T-helper 17 cell (primary cell): ENCODE results near the gene CTNND2. TPM values are rescaled to one million over a fixed set of nuclear protein-coding genes. Genes with fewer than 3 reads are reported as not detected.

Experiments used
- ATAC-seq: fragments of 150-1000 bp; cut with Tn5 transposase; 2 replicates; pipeline ENCODE4 v1.10.0; 2021; ENCODE audit warnings: mild to moderate bottlenecking, moderate library complexity
- DNase-seq, 3 donors: peaks; one replicate each; pipeline versions ENCODE4 v3.0.0 to v3.0.0-alpha.2; 2020 to 2021
- H3K9me3 ChIP-seq: one replicate; pipeline ENCODE4 v1.7.0; 2013; ENCODE audit warnings: low read length, mild to moderate bottlenecking; ENCODE audit not compliant: control insufficient read depth, poor library complexity, severe bottlenecking
- H3K27ac Mint-ChIP-seq: one replicate; pipeline ENCODE4 v1.8.0; 2022; ENCODE audit warnings: mild to moderate bottlenecking, moderate library complexity, mixed read lengths
- H3K27me3 Mint-ChIP-seq: one replicate; pipeline ENCODE4 v1.8.0; 2022; ENCODE audit warnings: mixed read lengths
- H3K36me3 Mint-ChIP-seq: one replicate; pipeline ENCODE4 v1.8.0; 2022; ENCODE audit warnings: low read depth, mixed read lengths
- H3K4me1 Mint-ChIP-seq: one replicate; pipeline ENCODE4 v1.8.0; 2022; ENCODE audit warnings: mild to moderate bottlenecking, mixed read lengths
- H3K4me3 Mint-ChIP-seq: one replicate; pipeline ENCODE4 v1.8.0; 2022; ENCODE audit warnings: mild to moderate bottlenecking, moderate library complexity, mixed read lengths
- total RNA-seq, 4 donors: library from RNA in 2 of 4; stranded (reverse) in 2 of 4; gene quantifications; one replicate each; pipeline ENCODE4 v1.2.3 and lab custom pipeline; 2022 to 2026

The CTNND2 gene
- total RNA-seq, 2 donors from 2014 or later = 0.94 to 1.6 TPM

DNA sequence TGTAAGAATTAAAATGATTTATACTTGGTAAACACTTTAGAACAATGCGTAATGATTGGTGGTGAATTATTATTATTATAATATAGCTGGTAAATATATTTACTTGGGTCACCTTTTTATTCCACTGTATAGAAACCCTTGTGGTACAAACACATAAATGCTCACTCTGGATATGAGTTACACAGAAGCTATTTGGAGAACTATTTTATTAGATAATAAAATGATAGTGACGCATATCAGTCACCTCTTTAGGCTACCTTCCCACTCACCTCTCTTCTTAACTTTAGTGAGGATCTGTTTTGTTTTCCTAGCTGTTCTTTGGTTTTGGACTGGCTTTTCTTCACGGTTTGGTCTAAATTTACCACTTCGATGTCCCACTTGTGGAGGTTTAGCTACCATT is 605.4 kb downstream of the CTNND2 start:
- Mint-ChIP-seq H3K27me3 (no peaks in the 10 kb centered on the region), H3K4me3 (no peak overlapping the region), H3K4me1 (no peaks in the 10 kb centered on the region), H3K27ac (no peak overlapping the region), H3K36me3 (no peaks in the 10 kb centered on the region)
- H3K9me3 ChIP-seq = no peaks in the 10 kb centered on the region
- no peak for ATAC-seq
- no peak for DNase-seq

DNA sequence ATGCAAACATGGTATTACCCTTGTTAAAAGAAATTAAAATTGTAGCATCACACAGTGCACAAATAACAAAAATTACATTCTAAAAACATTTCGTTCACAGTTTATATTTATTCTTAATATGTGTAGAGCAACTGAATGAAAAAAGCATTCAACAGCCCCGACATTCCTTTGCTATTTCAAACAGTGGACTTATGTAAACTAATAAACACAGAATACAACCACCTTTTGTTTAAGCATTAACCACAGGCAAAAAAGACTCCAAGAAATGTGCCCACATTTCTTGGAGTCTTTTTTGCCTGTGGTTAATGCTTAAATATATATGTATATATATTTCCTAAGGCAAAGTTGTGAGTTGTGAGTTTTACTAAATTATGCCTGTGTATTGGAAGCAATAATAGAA is 610.7 kb downstream of the CTNND2 start:
- no peaks in the 10 kb centered on the region for H3K9me3 ChIP-seq
- Mint-ChIP-seq H3K27ac (no peak overlapping the region), H3K4me3 (no peak overlapping the region), H3K27me3 (peaks cover 13% of the 10 kb centered on the region), H3K36me3 (no peaks in the 10 kb centered on the region), H3K4me1 (peaks cover 2% of the 10 kb centered on the region)
- no peak for DNase-seq
- no peak for ATAC-seq

DNA sequence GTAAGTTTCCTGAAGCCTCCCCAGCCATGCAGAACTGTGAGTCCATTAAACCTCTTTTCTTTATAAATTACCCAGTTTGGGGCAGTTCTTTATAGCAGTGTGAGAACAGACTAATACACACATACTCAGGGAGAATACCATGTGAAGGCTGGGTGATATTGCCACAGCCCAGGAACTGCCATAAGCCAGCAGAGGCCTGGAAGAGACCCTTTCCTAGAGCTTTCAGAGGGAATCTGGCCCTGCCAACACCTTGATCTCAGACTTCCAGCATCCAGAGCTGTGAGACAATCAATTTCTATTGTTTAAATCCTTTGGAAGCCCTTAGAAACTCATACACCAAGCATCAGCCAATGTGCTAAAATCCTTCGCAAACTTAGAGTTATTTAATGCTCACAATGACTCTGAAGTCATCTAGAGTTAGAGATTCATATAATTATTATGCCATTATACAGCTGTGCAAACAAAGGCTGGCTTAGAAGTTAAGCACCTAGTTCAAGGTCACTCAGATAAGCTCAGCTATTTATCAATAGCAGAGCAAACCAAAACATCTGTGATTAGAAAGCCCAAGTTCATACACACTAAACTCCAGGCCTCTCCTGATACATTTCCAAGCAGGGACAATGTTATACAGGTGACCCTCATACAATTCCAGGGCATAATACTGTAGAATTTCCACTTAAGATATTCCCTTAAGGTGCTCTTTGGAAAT is 611.4 kb downstream of the CTNND2 start:
- H3K27me3 Mint-ChIP-seq = peaks cover 13% of the 10 kb centered on the region
- no peaks in the 10 kb centered on the region for H3K36me3 Mint-ChIP-seq
- DNase-seq (no peak), ATAC-seq (no peak)
- H3K9me3 ChIP-seq = no peaks in the 10 kb centered on the region
- peaks cover 2% of the 10 kb centered on the region for H3K4me1 Mint-ChIP-seq
- H3K4me3 Mint-ChIP-seq = no peak overlapping the region
- no peak overlapping the region for H3K27ac Mint-ChIP-seq

DNA sequence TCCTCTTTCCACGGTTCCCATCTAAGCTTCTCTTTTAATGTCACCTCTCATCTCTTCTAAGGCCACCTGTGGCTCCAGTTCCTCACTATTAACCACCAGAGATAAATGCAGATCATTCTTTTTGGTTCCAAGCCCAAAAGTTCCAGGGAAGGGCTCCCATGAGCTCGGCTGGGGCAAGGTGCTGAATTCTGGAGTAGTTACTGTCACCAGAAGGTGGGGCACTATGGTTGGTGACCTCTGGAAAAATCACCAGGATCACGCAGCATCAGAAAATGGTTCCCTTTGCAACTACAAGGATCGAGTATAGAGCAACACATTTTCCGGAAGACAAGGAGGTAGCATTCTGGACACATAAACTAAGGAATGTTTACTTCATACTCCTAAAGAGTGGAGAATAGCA is 614.5 kb downstream of the CTNND2 start:
- Mint-ChIP-seq H3K4me1 (peaks cover 2% of the 10 kb centered on the region), H3K27ac (no peak overlapping the region), H3K36me3 (no peaks in the 10 kb centered on the region), H3K4me3 (no peak overlapping the region), H3K27me3 (peaks cover 13% of the 10 kb centered on the region)
- no peaks in the 10 kb centered on the region for H3K9me3 ChIP-seq
- no peak for DNase-seq
- ATAC-seq = no peak

DNA sequence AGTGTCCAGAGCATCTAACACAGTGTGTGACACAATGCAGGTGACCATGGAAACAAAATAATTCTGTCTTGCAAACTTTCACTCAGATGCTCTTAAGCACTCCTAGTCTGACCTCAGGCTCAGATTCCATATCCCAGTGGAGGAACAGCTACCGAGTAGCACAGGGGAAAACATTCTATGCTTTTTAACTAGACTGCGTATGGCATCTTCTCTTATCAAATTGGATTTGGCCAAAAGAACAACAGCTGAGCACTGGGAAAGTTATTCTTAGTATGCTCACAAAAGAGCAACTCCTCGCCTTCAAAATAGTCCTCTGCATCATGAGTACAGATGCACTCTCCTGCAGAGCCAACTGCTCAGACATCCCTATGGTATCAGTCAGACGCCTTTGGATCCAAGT is 615.0 kb downstream of the CTNND2 start:
- ATAC-seq (no peak), DNase-seq (no peak)
- no peaks in the 10 kb centered on the region for H3K9me3 ChIP-seq
- Mint-ChIP-seq H3K4me3 (no peak overlapping the region), H3K27ac (no peak overlapping the region), H3K4me1 (peaks cover 4% of the 10 kb centered on the region), H3K27me3 (peaks cover 13% of the 10 kb centered on the region), H3K36me3 (no peaks in the 10 kb centered on the region)

DNA sequence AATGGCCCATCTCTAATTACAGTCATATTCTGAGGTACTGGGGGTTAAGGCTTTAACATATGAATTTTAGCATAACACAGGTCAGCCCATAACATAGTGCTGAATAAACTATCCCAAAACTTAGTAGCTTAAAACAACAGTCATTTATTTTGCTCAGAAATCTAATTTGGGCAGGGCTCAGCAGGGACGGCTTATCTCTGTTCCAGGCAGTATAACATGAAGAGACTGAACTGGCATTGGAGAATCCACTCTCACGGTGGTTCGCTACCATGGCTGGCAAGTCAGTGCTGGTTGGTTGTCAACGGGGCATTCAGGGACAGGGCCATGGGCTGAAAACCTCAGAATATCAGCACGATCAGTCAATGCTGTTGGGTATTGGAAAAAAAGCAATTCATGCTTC is 622.4 kb downstream of the CTNND2 start:
- Mint-ChIP-seq H3K27ac (no peak overlapping the region), H3K4me1 (peaks cover 2% of the 10 kb centered on the region), H3K4me3 (no peak overlapping the region), H3K36me3 (no peaks in the 10 kb centered on the region), H3K27me3 (no peaks in the 10 kb centered on the region)
- ATAC-seq = no peak
- DNase-seq = no peak
- no peaks in the 10 kb centered on the region for H3K9me3 ChIP-seq

DNA sequence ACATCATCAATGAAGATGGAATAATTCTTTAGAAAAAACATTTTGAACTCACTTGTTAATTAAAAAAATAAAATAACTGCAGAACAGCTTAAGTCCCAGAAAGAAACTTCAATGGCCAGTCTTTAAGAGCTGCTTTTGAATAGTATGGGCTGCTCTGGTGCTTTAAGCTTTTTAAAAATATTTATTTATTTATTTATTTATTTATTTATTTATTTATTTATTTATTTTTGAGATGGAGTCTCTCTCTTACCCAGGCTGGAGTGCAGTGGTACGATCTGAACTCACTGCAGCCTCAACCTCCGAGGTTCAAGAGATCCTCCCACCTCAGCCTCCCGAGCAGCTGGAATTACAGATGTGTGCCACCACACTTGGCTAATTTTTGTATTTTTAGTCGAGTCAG is 626.9 kb downstream of the CTNND2 start:
- no peak overlapping the region for H3K4me3 Mint-ChIP-seq
- H3K27ac Mint-ChIP-seq = no peak overlapping the region

DNA sequence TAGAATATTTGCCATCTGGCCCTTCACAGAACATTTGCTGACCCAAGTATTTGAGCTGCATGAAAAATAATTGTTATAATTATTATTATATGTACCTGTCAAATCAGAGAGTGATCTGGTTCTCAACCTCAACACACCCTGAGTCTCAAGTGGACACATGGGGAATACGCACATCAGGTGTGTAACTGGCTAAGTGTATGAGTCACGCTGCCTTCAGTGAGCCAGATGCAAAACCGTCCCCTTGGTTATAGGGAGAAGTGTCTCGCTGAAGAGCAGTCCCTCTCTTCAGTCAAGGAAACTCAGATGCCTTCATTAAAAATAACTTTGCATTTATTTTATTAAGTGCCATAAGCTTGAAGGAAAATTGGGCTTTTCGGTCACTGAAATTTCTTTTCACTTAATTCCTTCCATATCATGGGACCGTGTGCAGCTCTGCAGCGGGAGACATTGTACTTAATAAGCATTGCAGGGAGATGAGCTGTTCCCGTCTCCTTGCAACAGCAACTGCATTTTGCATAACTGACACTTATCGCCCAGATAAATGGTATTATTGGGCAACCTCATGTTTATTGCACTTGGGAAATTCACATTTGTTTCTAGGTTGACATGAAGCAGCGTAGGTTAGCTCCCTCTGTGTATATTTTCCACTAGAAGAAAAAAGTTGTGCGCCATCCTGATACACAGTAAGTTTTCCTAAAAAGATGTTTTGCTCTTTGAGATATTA is 630.9 kb downstream of the CTNND2 start:
- ATAC-seq = no peak
- no peaks in the 10 kb centered on the region for H3K36me3 Mint-ChIP-seq
- H3K9me3 ChIP-seq = no peaks in the 10 kb centered on the region

More for the DNA sequence above, 626.9 kb downstream of the CTNND2 start:
- Mint-ChIP-seq H3K4me1 (no peaks in the 10 kb centered on the region), H3K36me3 (no peaks in the 10 kb centered on the region), H3K27me3 (no peaks in the 10 kb centered on the region)
- DNase-seq = no peak
- H3K9me3 ChIP-seq = no peaks in the 10 kb centered on the region
- ATAC-seq = no peak

DNA sequence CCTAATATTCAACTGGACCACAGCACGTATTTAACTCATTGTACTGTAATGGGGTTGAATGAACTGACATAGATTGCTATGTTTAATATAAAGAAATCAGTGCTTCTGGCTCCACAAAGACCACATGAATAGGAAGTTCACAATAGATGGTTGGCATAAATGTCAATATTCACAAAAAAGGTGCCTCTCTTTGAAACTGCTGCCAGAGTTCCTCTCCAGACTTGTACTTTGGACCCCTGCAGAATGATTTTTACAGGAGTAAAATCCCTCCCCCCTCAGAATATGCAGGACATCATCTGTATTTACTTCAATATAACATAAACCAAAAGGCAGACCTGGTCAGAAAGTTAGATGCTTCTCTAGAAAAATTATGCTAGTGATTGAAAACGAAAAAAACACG is 634.7 kb downstream of the CTNND2 start:
- DNase-seq = no peak
- Mint-ChIP-seq H3K27ac (no peak overlapping the region), H3K4me3 (no peak overlapping the region), H3K27me3 (no peaks in the 10 kb centered on the region), H3K36me3 (no peaks in the 10 kb centered on the region), H3K4me1 (no peaks in the 10 kb centered on the region)
- ATAC-seq = no peak
- no peaks in the 10 kb centered on the region for H3K9me3 ChIP-seq

More for the DNA sequence above, 630.9 kb downstream of the CTNND2 start:
- no peak overlapping the region for H3K4me3 Mint-ChIP-seq
- no peaks in the 10 kb centered on the region for H3K27me3 Mint-ChIP-seq
- H3K27ac Mint-ChIP-seq = no peak overlapping the region
- no peaks in the 10 kb centered on the region for H3K4me1 Mint-ChIP-seq
- no peak for DNase-seq

DNA sequence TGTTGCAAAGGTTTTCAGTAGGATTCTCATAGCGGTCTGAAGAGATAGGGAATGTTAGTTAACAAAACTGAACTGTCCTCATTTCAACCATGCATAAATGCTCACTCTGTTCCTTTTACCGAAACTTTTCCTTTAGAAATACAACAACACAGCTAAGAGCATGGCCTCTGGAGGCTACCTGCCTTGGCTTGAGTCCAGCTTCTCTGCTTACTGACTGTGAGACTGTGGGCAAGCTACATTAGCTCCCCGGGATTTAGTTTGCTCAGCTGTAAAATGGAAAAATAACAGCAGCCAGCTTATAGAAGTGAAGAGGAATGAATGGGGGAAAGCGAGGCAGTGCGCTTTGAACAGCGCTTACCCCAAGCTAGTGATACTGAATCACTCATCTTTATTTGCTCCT is 635.4 kb downstream of the CTNND2 start:
- Mint-ChIP-seq H3K36me3 (no peaks in the 10 kb centered on the region), H3K4me1 (no peaks in the 10 kb centered on the region), H3K27me3 (no peaks in the 10 kb centered on the region), H3K4me3 (no peak overlapping the region), H3K27ac (no peak overlapping the region)
- ATAC-seq (no peak), DNase-seq (no peak)
- no peaks in the 10 kb centered on the region for H3K9me3 ChIP-seq

DNA sequence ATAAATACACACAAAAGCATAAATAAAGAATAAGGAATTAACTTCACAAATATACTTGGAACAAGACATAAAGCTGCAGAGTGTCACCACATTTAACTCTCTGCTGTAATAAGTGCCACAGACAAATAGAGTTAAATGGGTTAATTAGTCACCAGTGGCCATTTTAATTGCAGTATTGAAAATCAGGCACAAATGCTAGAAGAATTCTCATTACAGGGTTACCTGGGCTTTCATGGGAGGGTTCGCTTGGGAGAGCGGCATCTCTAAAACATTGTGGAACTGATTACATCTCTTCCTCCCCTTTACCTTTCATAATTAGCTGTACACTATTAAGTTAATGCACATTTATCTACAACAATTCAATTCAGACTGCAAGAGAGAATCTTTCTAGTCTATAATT is 637.9 kb downstream of the CTNND2 start:
- H3K27ac Mint-ChIP-seq = no peak overlapping the region
- no peaks in the 10 kb centered on the region for H3K36me3 Mint-ChIP-seq
- H3K4me1 Mint-ChIP-seq = no peaks in the 10 kb centered on the region
- no peaks in the 10 kb centered on the region for H3K27me3 Mint-ChIP-seq
- no peaks in the 10 kb centered on the region for H3K9me3 ChIP-seq
- no peak for DNase-seq
- ATAC-seq = no peak
- H3K4me3 Mint-ChIP-seq = no peak overlapping the region

DNA sequence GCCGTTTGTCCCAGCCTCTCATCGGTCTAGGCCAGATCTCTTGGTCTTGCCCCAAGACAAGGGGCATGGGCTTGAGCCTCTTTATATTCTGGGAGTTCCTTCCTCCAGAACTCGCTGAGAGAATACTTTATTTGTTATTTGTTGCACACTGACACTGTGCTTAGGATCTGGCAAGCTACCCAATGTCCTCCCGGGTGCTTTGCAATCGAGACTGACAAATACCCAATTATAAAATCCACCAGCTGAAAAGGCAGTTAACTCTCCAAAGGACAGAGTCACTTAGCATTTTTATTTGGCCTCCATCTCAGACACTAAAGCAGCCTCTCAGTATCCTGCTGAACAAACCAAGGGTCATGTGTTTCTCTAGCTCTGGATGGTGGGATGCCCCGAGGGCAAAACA is 643.0 kb downstream of the CTNND2 start:
- ATAC-seq (no peak), DNase-seq (no peak)
- H3K27me3 Mint-ChIP-seq = peaks cover 7% of the 10 kb centered on the region

DNA sequence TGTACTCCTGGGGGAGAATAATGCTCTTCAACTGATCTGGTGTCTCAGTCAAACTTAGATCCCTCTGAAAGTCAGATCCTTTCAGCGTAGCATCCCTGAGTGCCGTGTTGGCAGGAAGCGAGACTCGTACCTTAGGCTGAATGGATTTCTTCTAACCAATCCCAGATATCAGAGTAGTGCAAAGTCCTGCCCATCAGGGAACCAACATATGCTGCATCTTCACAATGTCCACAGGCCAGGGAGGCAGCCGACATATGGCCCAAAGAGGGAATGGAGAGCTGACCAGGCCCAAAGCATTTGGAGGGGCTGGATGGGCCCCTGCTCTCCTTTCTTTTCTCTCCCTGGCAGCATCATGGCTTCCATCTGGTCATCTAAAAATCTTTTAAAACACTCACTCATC is 646.2 kb downstream of the CTNND2 start:
- no peak for ATAC-seq
- Mint-ChIP-seq H3K4me3 (no peak overlapping the region), H3K36me3 (no peaks in the 10 kb centered on the region), H3K27ac (no peak overlapping the region), H3K27me3 (peaks cover 7% of the 10 kb centered on the region), H3K4me1 (peaks cover 2% of the 10 kb centered on the region)
- no peak for DNase-seq
- H3K9me3 ChIP-seq = peaks cover 2% of the 10 kb centered on the region

More for the DNA sequence above, 643.0 kb downstream of the CTNND2 start:
- Mint-ChIP-seq H3K36me3 (no peaks in the 10 kb centered on the region), H3K4me1 (no peaks in the 10 kb centered on the region), H3K4me3 (no peak overlapping the region), H3K27ac (no peak overlapping the region)
- peaks cover 2% of the 10 kb centered on the region for H3K9me3 ChIP-seq

DNA sequence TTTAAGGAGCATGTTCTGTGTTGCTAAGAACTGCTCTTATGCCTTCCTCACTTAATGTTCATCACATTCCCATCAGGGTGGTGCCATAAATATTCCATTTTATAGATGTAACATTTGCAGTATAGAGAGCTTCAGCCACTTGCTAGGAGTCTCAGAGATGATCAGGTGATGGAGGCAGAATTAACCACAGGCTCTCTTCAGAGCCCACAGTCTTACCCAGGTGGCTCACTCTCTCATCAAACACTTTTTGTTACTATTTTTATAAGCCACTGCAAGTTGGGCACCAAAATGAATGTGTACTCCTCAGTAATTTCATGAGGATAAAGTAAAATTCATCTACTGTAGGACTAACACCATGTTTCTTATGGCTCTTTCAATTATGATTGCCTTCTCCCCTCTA is 651.7 kb downstream of the CTNND2 start:
- H3K4me1 Mint-ChIP-seq = peaks cover 2% of the 10 kb centered on the region
- H3K27me3 Mint-ChIP-seq = no peaks in the 10 kb centered on the region
- no peak overlapping the region for H3K27ac Mint-ChIP-seq

More for the DNA sequence above, 651.7 kb downstream of the CTNND2 start:
- ATAC-seq = no peak
- Mint-ChIP-seq H3K4me3 (no peak overlapping the region), H3K36me3 (no peaks in the 10 kb centered on the region)
- H3K9me3 ChIP-seq = no peaks in the 10 kb centered on the region
- DNase-seq = no peak
